Prostate gland (tissue), 2 donors: ENCODE data around the gene RBX1.

Source experiments
- CTCF ChIP-seq, 4 experiments: fragments of 200-600 bp in 2 of 4; fragments of 450-650 bp in 2 of 4; sonication (generic) in 2 of 4; IDR thresholded peaks; 1 replicate in 3 of 4; 2 replicates in 1 of 4; pipeline ENCODE4 v1.5.1; 2016 to 2019; ENCODE audit warnings: antibody characterized with exemption in 4 of 4, mild to moderate bottlenecking in 2 of 4, moderate library complexity in 2 of 4
- POLR2AphosphoS5 ChIP-seq: sonication (generic); formaldehyde crosslinking; IDR thresholded peaks from one replicate; pipeline ENCODE4 v1.6.1; 2017; ENCODE audit warnings: antibody characterized with exemption

- TF ChIP-seq CTCF (IDR thresholded peaks at IDR 0.05) (no peak), POLR2AphosphoS5 (no peak)
These were observed 12.0 kb upstream of the RBX1 start for GRCh38 chr22:40939202-40939601.
